K562 (cell line): ENCODE measurements around the gene METRNL. TPM values are rescaled to one million over a fixed set of nuclear protein-coding genes. Genes with fewer than 3 reads are reported as not detected.

Experiments
- ATAC-seq: fragments of 200-7000 bp; cut with Tn5 transposase; 3 replicates; pipeline ENCODE4 v1.9.1; 2020; ENCODE audit warnings: moderate library complexity
- BruUV-seq: library from RNA; stranded (reverse); fragments of 400-500 nt; replicated peaks from 2 replicates; lab custom pipeline; 2021; lab: Mats Ljungman, UMichigan
- CTCF ChIA-PET: fragments of 300-600 bp; formaldehyde crosslinking; extraction: SDS; loops from one replicate; lab custom pipeline; 2021; ENCODE audit warnings: low intra/inter-chr PET ratio; lab: Yijun Ruan, JAX
- POLR2A ChIA-PET: fragments of 300-600, 350-650 bp; sonication (Branson Sonifier 250); formaldehyde crosslinking; extraction: SDS; loops from one replicate; lab custom pipeline; 2021; ENCODE audit warnings: antibody characterized with exemption, inconsistent platforms; lab: Yijun Ruan, JAX
- DNase-seq, 4 experiments: peaks; one replicate each; pipeline versions ENCODE4 v3.0.0 to v3.0.0-alpha.2; 2011 to 2018; ENCODE audit warnings: low spot score in 3 of 4, mixed read lengths in 3 of 4; ENCODE audit errors: extremely low read depth in 1 of 4
- FAIRE-seq: peaks from 2 replicates; lab custom pipeline; 2011; peaks lifted over from hg19 to GRCh38; lab: Jason Lieb, UNC
- H2AFZ ChIP-seq: 2 replicates; pipeline ENCODE4 v1.6.0; 2011; ENCODE audit warnings: low read depth, low read length, control low read depth, inconsistent platforms
- H3K27ac ChIP-seq: fragments of 200-600 bp; 3 replicates; pipeline ENCODE4 v1.8.0; 2011; ENCODE audit warnings: low read depth, mild to moderate bottlenecking, control low read depth, inconsistent platforms, low read length, moderate library complexity, mixed read lengths; ENCODE audit errors: extremely low read depth
- H3K27me3 ChIP-seq, 2 experiments: fragments of 300-600 bp in 1 of 2; 2 replicates in 1 of 2; 3 replicates in 1 of 2; pipeline versions ENCODE4 v1.6.0 to v1.8.0; 2011; ENCODE audit warnings: inconsistent platforms in 2 of 2, low read length in 2 of 2, mild to moderate bottlenecking in 1 of 2, mixed read lengths in 1 of 2, moderate library complexity in 1 of 2; ENCODE audit not compliant: control insufficient read depth in 2 of 2, insufficient read depth in 2 of 2
- H3K36me3 ChIP-seq: fragments of 300-600 bp; 3 replicates; pipeline ENCODE4 v1.8.0; 2011; ENCODE audit warnings: mild to moderate bottlenecking, low read length, inconsistent platforms; ENCODE audit not compliant: control insufficient read depth, insufficient read depth
- H3K4me1 ChIP-seq, 2 experiments: fragments of 200-600 bp in 1 of 2; replicated peaks in 1 of 2; 2 replicates in 1 of 2; 3 replicates in 1 of 2; pipeline versions ENCODE4 v1.5.1 to v1.8.0; 2011; ENCODE audit warnings: inconsistent platforms in 2 of 2, low read length in 2 of 2, mild to moderate bottlenecking in 1 of 2, mixed read lengths in 1 of 2, moderate library complexity in 1 of 2; ENCODE audit not compliant: control insufficient read depth in 2 of 2, insufficient read depth in 2 of 2
- H3K4me2 ChIP-seq: 2 replicates; pipeline ENCODE4 v1.6.1; 2011; ENCODE audit warnings: low read length, control low read depth, inconsistent platforms, mixed read lengths; ENCODE audit not compliant: insufficient read depth
- H3K4me3 ChIP-seq: fragments of 200-600 bp; sonication (generic), shearing (Covaris generic); 2 replicates; pipeline ENCODE4 v1.5.1; 2016; ENCODE audit warnings: control low read depth, inconsistent platforms
- H3K79me2 ChIP-seq: fragments of 200-600 bp; 3 replicates; pipeline ENCODE4 v1.8.0; 2011; ENCODE audit warnings: low read length, inconsistent platforms; ENCODE audit not compliant: control insufficient read depth, insufficient read depth
- H3K9ac ChIP-seq, 2 experiments: 2 replicates each; pipeline versions ENCODE4 v1.6.0 to v1.6.1; 2011; ENCODE audit warnings: low read depth in 2 of 2, low read length in 2 of 2, control low read depth in 1 of 2, inconsistent platforms in 1 of 2, mild to moderate bottlenecking in 1 of 2, mixed read lengths in 1 of 2; ENCODE audit not compliant: insufficient read depth in 1 of 2
- H3K9me1 ChIP-seq: one replicate; pipeline ENCODE4 v1.6.0; 2011; ENCODE audit warnings: inconsistent platforms, mild to moderate bottlenecking, low read length, moderate library complexity; ENCODE audit not compliant: control insufficient read depth, insufficient read depth
- H3K9me3 ChIP-seq: replicated peaks from 2 replicates; pipeline ENCODE4 v1.5.1; 2011; ENCODE audit warnings: low read depth, low read length, inconsistent platforms; ENCODE audit not compliant: control insufficient read depth, insufficient read depth
- H4K20me1 ChIP-seq: replicated peaks from 2 replicates; pipeline ENCODE4 v1.6.1; 2011; ENCODE audit warnings: low read length, inconsistent platforms, mixed read lengths; ENCODE audit not compliant: control insufficient read depth, insufficient read depth
- CBX1 ChIP-seq: sonication (generic); IDR thresholded peaks from 2 replicates; pipeline ENCODE4 v1.6.1; 2016; ENCODE audit warnings: antibody characterized with exemption, low read depth, mild to moderate bottlenecking
- CTCF ChIP-seq, 3 experiments: IDR thresholded peaks in 2 of 3; conservative IDR thresholded peaks in 1 of 3; 2 replicates each; pipeline ENCODE4 v1.5.1; 2011 to 2012; ENCODE audit warnings: low read length in 3 of 3, mild to moderate bottlenecking in 3 of 3, control low read depth in 2 of 3, improper control_type of control experiment in 1 of 3, inconsistent platforms in 1 of 3, low read depth in 1 of 3, mixed read lengths in 1 of 3, moderate library complexity in 1 of 3; ENCODE audit not compliant: insufficient read depth in 2 of 3
- EWSR1 ChIP-seq: fragments of 450-650 bp; IDR thresholded peaks from 2 replicates; pipeline ENCODE4 v1.6.1; 2018; ENCODE audit warnings: borderline replicate concordance, mild to moderate bottlenecking, low read depth, moderate library complexity; ENCODE audit not compliant: partially characterized antibody
- HDAC1 ChIP-seq, 2 experiments: fragments of 450-650 bp; IDR thresholded peaks; 2 replicates each; pipeline ENCODE4 v1.6.1; 2016 to 2017; ENCODE audit warnings: inconsistent platforms in 1 of 2, mild to moderate bottlenecking in 1 of 2, moderate library complexity in 1 of 2
- PRMT5 ChIP-seq: sonication (generic); formaldehyde crosslinking; IDR thresholded peaks from 2 replicates; pipeline ENCODE4 v1.5.0; 2020; ENCODE audit warnings: missing genetic modification reagents
- TEAD4 ChIP-seq, 2 experiments: sonication (generic) in 1 of 2; formaldehyde crosslinking in 1 of 2; IDR thresholded peaks; 2 replicates each; pipeline versions ENCODE4 v1.6.1 to v1.8.0; 2012 to 2022; ENCODE audit warnings: borderline replicate concordance in 1 of 2, inconsistent platforms in 1 of 2, low read length in 1 of 2, mild to moderate bottlenecking in 1 of 2, missing genetic modification reagents in 1 of 2
- TSHZ1 ChIP-seq: fragments of 250-450 bp; sonication (Bioruptor Pico); IDR thresholded peaks from 2 replicates; pipeline ENCODE4 v1.4.0; 2020; ENCODE audit warnings: mild to moderate bottlenecking, moderate library complexity
- ZBTB8A ChIP-seq: fragments of 450-650 bp; IDR thresholded peaks from 2 replicates; pipeline ENCODE4 v1.6.1; 2018; ENCODE audit warnings: mild to moderate bottlenecking, moderate library complexity; ENCODE audit not compliant: partially characterized antibody
- ZNF444 ChIP-seq: fragments of 250-450 bp; sonication (Bioruptor Pico); IDR thresholded peaks from 2 replicates; pipeline ENCODE4 v1.4.0; 2020; ENCODE audit warnings: mild to moderate bottlenecking, moderate library complexity
- WGBS: fragments of 100-300 bp; shearing (Covaris generic); methylation state at CpG from one replicate; pipeline ENCODE4 v1.1.6; 2016; ENCODE audit warnings: low coverage, mixed read lengths; ENCODE audit not compliant: insufficient coverage; ENCODE audit errors: missing lambda C conversion rate; 5-methylcytosine and 5-hydroxymethylcytosine counted together
- in situ Hi-C: fragments of 300-500 bp; cut with MboI; formaldehyde crosslinking; loops from 4 replicates; pipeline ENCODE4 v1.15.0; 2018; ENCODE audit warnings: inconsistent platforms, mixed read lengths
- intact Hi-C: fragments of 100-400 bp; cut with micrococcal nuclease; formaldehyde crosslinking; loops from 2 replicates; pipeline ENCODE4 v1.14.2; 2022
- polyA plus RNA-seq, 8 experiments: library from polyadenylated mRNA; depleted of rRNA in 4 of 8; stranded (reverse) in 5 of 8; unstranded in 3 of 8; fragments of >200 nt; fragmentation: Nextera tagmentation in 2 of 8; fragmentation: Illumina TruSeq in 1 of 8; extraction: Ambion mirVana in 2 of 8; extraction: Trizol in 1 of 8; gene quantifications; 2 replicates each; pipeline versions ENCODE4 v1.2.1 to v1.2.3, GENCODE V29; 2011 to 2014; ENCODE audit warnings: inconsistent platforms in 1 of 8, missing spikeins in 1 of 8
- total RNA-seq, 7 experiments: library from RNA; depleted of rRNA in 6 of 7; stranded (reverse); fragments of >200 nt in 6 of 7; fragmentation: Illumina TruSeq in 2 of 7; extraction: Trizol in 2 of 7; gene quantifications; 2 replicates each; pipeline versions ENCODE4 v1.2.1 to v1.2.3, GENCODE V29; 2011 to 2021; ENCODE audit warnings: low replicate concordance in 1 of 7

Gene METRNL
- total and polyA plus RNA-seq, 9 of the 15 experiments (the other 6 are each of a cell fraction or from before 2014, with no cell fraction given) = 0.17 to 31.8 (median 2.9) TPM

- no peak for TF ChIP-seq CTCF (IDR thresholded peaks at IDR 0.05 in 2 of 3, conservative IDR thresholded peaks at IDR 0.05 in 1 of 3; ENCODE audit: insufficient read depth in 2 of 3, low read depth in 1 of 3, low read length in 3 of 3)
- TF ChIP-seq ZNF444 (CRISPR knock-in tag) = no peak
- TF ChIP-seq CBX1 = no peak
- no peak for TF ChIP-seq PRMT5 (CRISPR knock-in tag)
- no peak for TF ChIP-seq ZBTB8A
Observed at GRCh38 chr17:83108709-83109108, 29.3 kb downstream of the METRNL start (continued).

GRCh38 chr17:83109386-83109785, 30.0 kb downstream of the METRNL start:
- Histone ChIP-seq H3K9me3 (no peaks in the 10 kb centered on the region; the same call in 1 of the 2 replicates), H3K79me2 (no peaks in the 10 kb centered on the region), H3K9me1 (no peaks in the 10 kb centered on the region), H3K27ac (no peak overlapping the region), H4K20me1 (peaks cover 7% of the 10 kb centered on the region; the same call in 1 of the 2 replicates), H3K9ac (no peak overlapping the region), H3K4me2 (no peak overlapping the region), H3K36me3 (no peaks in the 10 kb centered on the region), H3K4me3 (no peak overlapping the region), H3K4me1 (peaks cover 9 to 49% of the 10 kb centered on the region in 2 experiments; a peak in 4 of 5 replicates), H3K27me3 (peaks cover 16 to 81% of the 10 kb centered on the region in 2 experiments), H2AFZ (no peak overlapping the region)
- FAIRE-seq (no peak), DNase-seq (no peak), ATAC-seq (no peak)
- TF ChIP-seq CTCF (IDR thresholded peaks at IDR 0.05 in 2 of 3, conservative IDR thresholded peaks at IDR 0.05 in 1 of 3; ENCODE audit: insufficient read depth in 2 of 3, low read depth in 1 of 3, low read length in 3 of 3) (no peak), TSHZ1 (CRISPR knock-in tag) (no peak), TEAD4 (IDR thresholded peaks at IDR 0.05; ENCODE audit: low read length) (no peak), TEAD4 (CRISPR knock-in tag; IDR thresholded peaks at IDR 0.05; ENCODE audit: borderline replicate concordance) (no peak), EWSR1 (no peak), HDAC1 (IDR thresholded peaks at IDR 0.05) (no peak)
- intact Hi-C loops (no loop called here), in situ Hi-C loops (no loop called here)
- ChIA-PET CTCF (no interaction called here), POLR2A (no interaction called here)
- BruUV-seq = no TSS peak
- WGBS = 16% methylated on average over 10 of the region's 11 CpGs
